GM21367 (cell line): Measurements from ENCODE around the gene ALKBH5.

Source experiments
- ATAC-seq: cut with Tn5 transposase; IDR thresholded peaks from one replicate; pipeline ENCODE4 v1.9.1; 2021; ENCODE audit not compliant: unreplicated experiment

The ALKBH5 gene

DNA sequence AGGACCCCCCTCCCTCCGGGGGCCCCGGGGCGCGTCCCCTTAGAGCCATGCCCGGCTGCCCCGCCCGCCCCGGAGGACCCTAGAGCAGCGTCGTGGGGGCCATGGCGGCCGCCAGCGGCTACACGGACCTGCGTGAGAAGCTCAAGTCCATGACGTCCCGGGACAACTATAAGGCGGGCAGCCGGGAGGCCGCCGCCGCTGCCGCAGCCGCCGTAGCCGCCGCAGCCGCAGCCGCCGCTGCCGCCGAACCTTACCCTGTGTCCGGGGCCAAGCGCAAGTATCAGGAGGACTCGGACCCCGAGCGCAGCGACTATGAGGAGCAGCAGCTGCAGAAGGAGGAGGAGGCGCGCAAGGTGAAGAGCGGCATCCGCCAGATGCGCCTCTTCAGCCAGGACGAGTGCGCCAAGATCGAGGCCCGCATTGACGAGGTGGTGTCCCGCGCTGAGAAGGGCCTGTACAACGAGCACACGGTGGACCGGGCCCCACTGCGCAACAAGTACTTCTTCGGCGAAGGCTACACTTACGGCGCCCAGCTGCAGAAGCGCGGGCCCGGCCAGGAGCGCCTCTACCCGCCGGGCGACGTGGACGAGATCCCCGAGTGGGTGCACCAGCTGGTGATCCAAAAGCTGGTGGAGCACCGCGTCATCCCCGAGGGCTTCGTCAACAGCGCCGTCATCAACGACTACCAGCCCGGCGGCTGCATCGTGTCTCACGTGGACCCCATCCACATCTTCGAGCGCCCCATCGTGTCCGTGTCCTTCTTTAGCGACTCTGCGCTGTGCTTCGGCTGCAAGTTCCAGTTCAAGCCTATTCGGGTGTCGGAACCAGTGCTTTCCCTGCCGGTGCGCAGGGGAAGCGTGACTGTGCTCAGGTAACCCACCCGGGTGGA is 759 bp downstream of the ALKBH5 start:
- peak; percentile 11 for ATAC-seq

DNA sequence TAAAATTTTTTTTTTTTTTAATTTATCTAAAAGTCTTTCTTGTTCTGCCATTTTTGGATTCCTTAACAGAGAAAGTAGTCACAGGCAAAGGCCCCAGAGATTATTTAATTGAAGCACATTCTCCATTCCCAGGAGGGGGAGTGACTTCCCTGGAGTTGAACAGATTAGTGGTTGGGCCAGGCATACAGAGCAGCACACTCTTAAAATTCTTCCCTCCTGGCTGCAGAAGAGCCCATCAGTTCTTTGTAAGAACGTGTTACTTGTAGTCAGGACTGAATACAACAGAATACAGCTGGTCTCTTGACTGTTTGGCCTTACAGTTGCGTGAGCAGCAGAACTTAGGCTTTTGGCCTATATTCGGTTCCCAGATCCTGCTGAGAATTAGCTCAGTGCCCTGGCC is 1.8 kb downstream of the ALKBH5 start:
- no peak for ATAC-seq

DNA sequence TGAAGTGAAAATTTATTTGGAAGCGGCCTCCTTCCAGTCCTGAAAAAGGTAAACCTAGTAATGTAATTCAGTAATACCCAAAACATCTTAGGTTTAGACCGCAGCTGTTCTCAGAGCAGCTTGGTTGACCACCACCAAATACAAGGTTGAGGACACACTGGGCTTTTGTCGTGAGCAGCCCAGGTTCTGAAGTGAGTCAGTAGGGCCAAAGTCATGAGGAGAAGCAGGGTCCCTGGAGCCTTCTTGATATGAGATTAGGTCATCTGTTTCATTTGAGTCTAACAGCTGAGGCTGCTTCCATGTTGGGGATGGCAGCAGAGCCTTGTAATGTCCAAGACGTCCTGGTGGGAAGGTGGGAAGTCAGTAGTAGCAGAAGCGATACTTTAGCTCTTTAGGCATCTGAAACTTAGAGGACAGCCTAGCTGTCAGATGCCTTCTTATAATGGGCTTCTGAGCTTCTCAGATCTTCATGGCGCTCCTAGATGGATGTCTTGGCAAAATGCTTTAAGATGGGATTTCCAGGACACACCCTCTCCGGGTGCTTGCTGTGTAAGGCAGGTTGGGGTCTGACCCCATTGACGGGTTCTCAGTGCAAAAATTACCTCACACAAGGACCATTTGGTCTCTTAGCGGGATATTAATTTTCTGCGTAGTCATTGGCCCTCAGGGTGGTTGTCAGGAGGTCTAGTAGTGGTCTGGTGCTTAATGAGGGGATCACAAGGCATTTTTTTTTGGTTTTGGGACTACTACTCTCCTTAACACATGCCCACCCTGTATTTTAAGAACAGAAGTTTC is 2.4 kb downstream of the ALKBH5 start:
- ATAC-seq = no peak

DNA sequence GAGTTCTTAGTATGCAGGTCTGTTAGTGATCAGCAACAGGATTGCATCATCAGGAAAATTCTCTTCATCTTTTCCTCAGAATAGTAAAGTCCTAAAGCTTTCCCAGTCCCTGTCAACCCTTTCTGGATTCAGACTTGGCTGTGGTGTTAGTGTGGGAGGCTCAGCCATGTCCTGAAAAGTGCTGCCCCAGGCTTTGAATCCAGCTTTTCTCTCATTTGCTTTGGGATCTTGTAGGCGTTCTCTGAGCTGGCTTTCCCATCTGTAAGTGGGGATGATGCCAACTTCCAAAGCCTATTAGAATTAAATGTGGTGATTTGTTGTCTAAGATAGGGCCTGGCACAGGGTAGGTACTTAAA is 3.0 kb downstream of the ALKBH5 start:
- no peak for ATAC-seq

DNA sequence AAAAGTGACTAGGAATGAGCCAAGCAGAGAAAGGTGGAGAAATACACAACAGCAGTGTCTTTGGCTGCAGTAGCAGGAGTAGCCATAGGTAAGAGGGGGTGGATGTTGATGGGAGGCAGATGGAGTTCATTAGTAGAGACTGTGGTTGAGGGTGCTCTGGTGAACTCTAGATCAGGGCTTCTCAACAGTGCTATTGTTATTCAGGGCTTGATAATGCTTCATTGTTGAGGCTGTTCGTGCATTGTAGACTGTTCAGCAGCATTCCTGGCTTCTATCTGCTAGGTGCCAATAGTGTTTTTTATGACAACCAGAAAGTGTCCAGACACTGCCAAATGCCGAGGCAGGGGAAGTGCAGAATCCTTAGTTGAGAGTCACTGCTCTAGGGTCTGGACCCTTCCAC is 3.6 kb downstream of the ALKBH5 start:
- ATAC-seq = no peak

DNA sequence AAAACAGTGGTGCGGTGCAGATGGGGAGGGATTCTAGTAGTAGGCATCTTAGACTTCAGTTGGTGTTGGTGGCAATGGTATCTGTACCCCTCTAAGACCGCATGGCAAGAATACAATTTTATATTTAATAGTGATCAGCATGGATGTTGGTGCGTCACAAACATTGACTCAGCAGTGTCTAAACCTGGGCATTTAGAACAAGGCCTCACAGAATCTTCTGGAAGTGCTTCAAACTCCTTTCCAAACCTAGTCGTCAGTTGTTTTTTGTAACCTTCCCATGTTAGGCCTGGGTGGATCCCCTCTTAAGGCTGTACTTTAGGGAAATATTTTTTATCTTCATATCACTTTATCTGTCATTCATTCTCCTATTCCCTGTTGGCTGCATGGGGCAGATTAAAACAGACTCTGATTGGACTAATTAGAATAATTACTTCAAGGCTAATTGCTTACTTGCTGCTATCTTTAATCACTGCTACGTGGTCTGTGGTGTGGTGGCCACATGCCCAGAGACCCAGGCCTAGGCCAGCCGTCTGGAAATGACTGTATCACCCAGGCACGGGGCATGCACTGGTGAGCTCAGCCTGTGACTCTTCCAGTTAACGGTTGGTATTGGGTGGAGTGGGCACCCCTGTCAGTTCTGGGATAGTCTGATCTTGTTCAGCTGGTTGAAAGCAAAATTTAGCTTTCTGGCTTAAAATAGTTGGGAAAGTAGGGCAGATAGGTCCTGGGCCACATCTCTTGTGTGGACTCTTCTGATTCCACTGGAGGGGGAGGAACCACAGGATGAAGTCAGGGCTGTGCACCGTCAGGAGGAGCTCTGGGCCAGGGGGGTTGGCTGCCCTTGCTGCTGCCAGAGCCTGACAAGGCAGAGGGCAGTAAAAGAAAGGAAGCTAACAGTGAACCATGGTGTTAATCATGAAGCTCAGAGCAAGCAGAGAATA is 4.5 kb downstream of the ALKBH5 start:
- ATAC-seq = no peak

DNA sequence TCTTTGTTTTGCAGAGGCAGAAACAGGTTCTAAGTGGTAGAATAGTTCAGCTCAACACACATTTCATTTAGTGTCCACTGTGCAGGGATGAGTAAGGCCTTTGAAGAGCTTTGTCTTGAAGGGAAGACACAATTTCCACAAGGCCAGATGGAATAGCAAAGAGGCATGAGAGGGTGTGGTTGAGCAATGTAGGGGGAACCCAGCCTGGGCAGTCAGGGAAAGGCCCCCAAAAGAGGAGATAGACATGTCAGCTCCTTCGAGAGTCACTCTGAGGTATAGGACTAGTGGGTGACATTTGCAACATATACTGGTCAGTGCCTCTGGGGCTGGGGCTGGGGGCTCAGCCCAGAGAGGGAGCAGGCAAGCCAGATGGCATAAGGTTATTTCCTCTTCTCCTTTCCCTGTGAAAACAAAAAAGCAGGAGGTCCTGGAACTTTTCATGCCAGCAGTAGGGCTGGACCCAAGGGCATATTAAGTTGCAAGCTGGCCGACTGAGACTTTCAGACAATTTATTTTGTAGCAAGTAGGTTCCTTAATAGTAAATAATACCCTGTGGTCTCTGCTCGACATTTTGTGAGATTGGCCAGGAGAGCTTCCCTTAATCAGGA is 7.1 kb downstream of the ALKBH5 start:
- no peak for ATAC-seq

DNA sequence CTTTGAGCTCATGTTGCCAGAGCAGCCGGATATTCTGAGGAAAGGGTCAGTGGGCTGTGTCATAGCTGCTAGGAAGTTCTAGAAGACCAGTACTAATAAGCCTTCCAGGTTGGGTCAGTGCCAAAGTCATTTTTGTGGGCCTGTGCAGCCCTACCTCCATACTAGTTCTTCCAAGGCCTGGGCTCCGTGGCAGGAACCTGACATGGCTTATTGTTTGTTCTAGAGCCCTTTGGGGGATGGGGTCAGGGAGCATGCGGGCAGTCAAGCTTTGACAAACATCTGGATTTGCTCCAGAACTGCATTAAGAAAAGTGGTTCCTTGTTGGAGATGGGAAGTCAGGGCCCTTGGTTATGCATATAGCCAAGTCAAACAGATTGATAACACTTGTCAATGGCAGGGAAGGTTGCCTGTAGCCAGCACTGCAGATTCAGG is 7.6 kb downstream of the ALKBH5 start:
- no peak for ATAC-seq

DNA sequence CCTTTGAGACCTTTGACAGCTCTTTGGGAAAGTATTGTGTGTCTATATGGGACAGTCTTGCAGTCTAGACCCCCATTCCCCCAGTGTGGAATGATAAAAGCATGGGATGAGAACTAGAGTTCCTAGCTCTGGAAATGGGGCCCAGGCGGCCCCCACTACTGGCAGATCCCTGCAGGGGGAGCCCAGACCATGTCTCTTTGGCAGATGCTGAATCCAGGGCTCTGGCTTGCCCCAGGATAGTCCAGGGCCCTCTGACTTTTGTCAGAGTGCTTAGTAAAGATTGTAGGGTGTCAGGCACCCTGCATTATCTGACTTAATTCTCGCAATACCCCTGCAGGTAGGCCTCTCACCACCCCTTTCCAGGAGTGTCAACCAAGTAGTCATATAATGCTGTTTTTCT is 8.3 kb downstream of the ALKBH5 start:
- no peak for ATAC-seq

DNA sequence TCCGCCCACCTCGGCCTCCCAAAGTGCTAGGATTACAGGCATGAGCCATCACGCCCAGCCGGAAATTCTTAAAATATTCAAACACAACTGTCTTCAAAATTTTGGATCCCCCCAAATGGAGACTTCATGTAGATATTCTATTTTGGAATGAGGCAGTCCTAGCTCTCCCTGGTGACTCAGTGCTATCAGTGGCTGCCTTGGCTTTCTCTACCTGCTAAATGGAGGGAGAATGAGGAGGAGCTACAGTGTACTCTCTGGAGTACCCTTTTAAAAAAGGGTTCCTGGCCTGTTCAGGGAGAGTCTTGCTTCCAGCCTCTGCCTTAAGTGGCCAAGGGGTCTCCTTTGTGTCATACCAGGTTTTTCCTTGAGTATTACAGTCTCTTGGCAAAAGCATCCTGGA is 10.8 kb downstream of the ALKBH5 start:
- no peak for ATAC-seq

DNA sequence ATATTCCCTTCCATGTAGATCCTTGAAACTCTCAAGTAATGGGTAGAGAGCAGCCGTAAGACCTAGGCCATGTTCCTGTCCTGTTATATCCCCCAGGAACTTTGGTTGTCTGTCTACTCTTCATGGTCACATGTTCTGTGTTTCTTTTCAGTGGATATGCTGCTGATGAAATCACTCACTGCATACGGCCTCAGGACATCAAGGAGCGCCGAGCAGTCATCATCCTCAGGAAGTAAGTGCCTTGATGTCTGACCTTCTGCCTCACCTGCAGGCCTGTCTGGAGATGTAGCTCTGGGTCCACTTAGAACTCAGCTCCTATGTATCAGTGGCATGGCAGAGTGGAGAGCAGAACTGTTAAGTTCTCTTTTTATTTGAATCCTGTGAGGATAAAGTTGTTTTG is 11.2 kb downstream of the ALKBH5 start:
- no peak for ATAC-seq

DNA sequence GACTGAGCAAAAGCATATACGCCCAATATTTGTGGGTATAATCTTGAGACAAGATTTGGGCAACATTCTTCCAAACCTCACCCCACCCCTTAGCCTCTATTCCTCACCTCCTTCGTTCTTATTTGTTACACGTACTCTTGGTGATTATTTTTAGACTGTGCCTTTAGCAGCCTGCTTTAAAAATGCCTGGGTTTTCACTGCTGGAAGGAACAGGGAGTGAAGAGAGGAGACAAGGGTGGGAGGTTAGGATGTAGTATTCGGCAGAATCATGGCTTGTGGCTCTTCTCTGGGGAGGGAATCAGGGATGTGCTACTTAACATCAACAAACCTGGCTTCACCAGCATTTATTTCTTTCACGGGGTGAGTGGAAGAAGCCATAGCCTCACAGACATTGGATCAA is 11.6 kb downstream of the ALKBH5 start:
- no peak for ATAC-seq

DNA sequence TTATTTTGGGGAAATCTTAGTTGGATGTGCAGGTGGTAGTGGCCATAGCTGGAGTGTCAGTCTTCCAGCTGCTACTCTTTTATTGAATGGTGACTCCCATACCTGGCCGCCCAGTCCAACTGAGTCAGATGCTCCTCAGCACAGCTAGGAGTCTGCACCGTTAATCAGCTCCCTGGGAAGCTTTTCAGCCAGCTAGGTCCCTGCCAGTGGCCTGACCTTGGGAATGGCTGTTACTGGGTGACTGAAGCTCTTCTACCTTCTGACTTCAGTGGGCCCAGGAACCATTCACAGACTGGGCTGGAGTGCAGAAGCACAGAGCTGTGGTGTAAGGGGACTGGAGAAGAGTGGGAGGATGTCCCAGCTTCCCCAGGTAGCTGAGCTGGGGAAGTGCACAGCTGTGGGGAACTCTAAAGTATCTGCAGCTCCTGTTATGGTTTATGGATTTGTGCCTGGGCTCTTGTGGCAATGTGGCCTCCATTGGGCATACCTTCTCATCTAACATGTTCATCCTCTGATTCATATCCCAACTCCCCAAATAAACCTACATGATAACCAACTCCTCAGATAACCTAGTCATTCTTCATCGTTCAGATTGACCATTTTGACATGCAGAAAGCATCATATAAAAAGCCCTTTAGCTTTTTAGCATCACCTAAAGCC is 14.0 kb downstream of the ALKBH5 start:
- ATAC-seq = no peak

DNA sequence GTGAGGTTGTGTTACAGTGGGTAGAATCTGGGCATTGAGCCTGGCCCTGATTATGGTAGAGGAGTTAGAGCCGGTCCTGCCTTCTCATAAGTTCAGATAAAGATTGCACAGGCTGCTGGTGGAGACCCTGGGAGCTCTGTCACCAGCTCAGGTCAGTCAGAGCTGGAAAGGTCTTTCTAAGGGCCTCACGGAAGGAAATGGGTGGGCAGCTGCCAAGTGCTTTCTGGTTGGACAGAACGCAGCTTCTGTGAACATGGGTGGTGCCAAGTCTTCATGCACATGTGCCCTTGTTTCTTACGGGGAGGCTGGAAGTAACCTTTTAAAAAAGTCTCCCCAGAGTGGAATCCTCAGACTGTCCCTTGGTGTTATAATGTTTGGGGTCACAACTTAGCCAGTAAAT is 14.9 kb downstream of the ALKBH5 start:
- ATAC-seq = no peak

DNA sequence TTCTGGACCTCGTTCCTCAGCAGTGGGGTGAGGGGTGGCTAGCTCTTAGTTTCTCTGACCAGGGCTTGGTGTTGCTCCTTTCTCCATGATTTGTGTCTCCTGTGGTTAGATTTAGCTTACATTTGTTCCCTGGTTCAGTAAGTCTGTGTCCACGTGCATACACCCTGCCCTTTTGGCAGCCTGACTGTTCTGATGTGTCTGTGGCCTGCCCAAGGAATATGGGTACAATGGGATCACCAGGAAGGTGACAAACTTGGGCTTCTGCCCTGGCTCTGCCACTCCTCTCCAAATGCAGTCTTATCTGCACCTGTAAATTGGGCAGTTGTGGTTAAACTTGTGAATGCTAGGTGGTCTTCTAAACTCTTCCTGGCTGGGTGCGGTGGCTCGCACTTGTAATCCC is 17.5 kb downstream of the ALKBH5 start:
- no peak for ATAC-seq

DNA sequence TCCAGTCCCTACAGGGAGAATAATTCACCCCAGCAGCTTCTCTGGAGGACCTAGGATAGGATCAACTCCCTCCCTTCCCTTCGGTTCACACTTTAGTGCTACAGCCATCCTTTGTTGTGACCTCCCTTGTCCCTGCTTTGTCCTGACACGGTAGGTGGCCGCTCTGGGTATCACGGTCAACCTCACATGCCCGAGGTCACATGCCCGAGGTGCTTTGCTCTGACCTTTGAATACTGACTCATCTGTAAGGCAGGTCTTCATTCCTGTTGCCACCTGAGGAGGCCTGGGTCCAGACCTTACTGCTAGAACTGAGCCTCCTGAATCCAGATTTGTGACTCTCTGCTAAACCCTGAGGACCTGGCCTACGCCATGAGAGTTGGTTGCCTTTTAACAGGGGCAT is 19.7 kb downstream of the ALKBH5 start:
- ATAC-seq = no peak

DNA sequence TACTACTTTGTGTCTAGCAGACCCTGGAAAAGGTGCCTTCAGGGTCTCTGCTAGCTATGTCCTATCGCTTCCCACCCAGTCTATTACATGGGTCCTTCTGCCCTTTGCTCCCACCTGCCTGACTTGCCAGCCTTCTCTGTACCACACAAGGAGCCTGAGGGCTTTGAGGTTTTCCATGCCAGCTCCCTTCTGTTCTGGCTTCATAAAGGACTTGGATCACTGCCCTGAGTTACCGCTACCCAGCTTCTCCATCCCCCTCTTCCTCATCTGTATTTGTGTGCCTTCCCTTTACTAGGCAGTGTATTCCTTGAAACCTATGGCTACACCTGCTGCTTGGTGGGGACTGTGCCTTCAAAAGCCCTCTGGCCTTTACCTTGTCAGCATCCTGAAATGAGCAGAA is 22.2 kb downstream of the ALKBH5 start:
- no peak for ATAC-seq

DNA sequence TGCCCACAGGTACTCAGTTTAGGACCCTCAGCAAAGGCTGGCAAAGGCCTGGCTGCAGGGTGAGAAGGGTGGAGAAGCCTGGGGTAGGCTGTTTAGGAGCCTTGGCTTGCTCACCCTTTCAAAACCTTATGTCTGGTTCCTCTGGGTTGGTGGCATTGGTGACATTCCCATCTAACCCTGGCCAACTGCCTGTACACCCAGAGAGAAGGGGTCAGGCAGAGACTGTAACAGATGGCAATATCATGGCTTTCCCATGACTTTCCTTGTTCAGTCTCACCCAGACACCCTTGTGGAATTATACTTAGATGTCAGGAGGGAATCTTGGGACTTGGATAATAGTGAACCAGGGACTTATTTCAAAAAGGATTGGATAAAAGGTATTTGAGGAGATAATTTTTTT is 23.3 kb downstream of the ALKBH5 start:
- ATAC-seq = no peak

DNA sequence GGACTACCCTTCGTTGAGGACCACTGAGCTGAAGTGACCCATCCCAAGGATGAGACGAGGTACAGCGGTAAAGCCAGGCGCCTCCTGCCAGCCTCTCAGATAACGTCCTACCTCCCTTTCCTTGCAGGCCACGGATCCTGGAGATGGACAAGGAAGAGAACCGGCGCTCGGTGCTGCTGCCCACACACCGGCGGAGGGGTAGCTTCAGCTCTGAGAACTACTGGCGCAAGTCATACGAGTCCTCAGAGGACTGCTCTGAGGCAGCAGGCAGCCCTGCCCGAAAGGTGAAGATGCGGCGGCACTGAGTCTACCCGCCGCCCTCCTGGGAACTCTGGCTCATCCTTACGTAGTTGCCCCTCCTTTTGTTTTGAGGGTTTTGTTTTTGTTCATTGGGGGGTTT is 24.5 kb downstream of the ALKBH5 start:
- no peak for ATAC-seq

DNA sequence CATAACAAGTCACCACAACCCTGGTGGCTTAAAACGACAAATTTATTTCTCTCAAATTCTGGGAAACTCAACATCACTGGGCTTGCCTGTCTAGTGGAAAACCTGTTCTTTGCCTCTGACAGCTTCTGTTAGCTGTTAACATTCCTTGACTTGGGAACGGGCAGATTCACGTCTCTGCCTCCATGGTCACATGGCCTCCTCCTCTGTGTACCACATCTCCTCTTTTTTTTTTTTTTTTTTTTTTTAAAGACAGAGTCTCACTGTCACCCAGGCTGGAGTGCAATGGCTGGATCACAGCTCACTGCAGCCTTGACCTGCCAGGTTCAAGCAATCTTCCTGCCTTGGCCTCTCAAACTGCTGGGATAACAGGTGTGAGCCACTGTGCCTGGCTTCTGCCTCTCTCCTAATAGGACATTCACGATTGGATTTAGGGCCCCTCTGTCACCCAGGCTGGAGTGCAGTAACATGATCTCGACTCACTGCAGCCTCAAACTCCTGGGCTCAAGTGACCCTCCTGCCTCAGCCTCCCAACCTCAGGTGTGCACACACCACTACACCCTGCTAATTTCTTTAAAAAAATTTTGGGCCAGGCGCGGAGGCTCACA is 30.1 kb downstream of the ALKBH5 start:
- ATAC-seq = no peak
